GM21528 (cell line): Measurements from ENCODE around the gene PHEX.

Experiments used
- ATAC-seq: cut with Tn5 transposase; IDR thresholded peaks from one replicate; pipeline ENCODE4 v1.9.1; 2021; ENCODE audit warnings: mild to moderate bottlenecking, moderate library complexity; ENCODE audit not compliant: unreplicated experiment, low FRiP score

The PHEX gene

DNA sequence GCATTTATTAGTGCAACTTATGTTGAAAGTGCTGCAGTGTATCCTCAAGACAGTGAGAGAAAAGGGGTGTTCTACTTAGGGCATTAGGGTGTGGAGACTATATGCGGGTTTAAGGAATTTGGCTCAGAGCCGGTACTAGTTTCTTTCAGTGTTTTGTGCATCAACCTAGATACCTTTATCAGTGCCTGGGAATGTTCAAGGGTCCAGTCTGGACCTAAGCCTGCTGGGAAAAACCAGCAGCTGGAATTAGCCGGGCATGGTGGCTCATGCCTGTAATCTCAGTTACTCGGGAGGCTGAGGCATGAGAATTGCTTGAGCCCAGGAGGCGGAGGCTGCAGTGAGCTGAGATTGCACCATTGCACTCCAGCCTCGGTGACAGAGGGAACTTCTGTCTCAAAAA is 7.4 kb downstream of the PHEX start:
- no peak for ATAC-seq

DNA sequence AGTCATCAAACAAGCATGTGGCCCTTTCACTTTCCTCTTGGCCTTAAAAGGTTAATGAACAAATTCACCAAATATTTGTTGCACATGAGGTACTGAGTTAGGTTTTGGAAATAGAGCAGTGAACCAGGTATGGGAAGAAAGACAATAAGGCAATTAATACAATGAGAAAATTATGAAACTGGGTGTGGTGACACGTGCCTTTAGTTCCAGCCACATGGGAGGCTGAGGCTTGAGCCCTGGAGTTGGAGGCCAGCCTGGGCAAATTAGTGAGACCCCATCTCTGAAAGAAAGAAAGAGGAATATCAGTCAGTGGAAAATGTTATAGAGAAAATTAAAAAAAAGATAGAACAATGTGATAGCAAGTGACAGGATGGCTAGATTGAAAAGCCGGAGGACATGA is 8.1 kb downstream of the PHEX start:
- no peak for ATAC-seq

DNA sequence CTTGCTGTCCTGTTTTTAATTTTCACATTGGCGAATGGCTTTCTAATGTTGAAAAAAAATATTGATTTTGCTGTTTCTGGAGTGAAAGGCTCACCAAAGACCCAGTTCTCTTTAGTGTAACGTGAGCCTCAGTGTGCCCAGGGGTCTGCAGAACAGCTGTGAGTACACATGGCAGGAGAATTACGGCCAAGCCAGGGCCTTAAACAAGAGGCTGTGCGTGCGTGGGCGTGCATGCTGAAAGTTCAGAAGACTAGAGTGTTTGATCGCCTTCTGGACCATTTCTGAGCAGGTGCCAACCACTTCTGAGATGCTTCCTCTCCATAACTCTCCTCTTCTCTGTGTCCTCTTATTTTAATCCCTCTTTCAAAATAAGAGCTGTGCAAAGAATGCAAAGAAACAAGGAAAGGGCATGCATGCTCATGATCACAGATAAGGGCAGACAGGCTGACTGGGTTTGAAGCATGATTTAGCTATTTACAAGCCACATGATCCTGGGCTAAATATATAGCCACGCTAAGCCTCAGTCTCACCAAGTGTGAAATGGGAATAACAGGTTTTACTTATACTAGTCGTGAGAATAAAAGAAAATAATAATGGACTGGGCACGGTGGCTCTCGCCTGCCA is 9.9 kb downstream of the PHEX start:
- no peak for ATAC-seq

DNA sequence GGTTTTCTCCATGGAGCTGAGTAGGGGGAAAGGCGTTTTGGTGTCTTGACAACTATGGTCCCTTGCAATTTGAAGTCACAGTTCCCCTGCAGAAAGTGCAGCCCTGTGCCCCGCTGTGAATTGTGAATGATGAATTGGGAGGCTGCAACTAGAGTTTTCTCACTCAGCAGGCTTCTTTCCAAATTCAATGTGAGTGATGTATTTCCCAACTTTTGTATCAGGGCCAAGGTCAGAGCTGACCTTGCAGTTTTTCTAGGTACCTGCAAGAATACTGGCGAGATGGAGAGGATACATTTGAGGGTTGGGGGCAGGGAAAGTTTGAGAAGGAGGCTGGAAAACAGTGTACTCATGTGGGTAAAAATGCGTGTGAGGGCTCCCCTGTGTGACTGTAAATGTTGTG is 11.7 kb downstream of the PHEX start:
- no peak for ATAC-seq

DNA sequence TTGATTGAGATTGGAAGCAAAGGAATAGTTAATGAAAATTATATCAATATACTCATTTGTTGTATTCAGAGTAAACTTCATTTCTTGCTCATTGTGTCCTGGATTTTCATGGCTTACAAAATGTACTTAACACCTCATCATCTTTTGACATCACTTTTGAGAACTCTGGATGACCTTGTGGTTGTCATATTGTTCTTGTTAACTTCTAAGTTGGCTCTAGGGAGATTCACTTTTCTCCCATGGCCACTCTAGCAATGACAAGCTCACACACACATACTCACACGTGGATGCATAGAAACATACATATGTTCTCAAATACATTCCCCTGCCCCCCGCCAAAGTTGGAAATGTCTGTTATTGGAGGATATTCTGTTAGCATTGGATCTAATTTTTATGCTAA is 15.3 kb downstream of the PHEX start:
- no peak for ATAC-seq

DNA sequence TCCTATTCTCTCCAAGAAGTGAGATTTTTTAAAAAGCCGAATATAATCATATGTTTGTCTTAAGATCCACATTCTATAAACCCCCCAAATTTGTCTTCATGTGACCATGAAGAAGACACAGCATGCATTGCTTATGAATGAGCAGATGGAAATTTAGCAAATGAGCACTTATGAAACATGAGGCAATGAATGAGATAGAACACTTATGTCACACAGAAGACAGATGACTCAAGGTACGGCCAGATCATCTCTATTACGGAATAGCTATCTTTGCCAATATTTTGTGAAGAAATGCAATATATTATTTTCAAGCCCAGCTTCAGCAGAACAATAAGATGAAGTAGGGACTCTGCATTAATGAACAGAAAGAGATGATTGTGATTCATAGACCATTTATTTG is 21.4 kb downstream of the PHEX start:
- ATAC-seq, result no peak

DNA sequence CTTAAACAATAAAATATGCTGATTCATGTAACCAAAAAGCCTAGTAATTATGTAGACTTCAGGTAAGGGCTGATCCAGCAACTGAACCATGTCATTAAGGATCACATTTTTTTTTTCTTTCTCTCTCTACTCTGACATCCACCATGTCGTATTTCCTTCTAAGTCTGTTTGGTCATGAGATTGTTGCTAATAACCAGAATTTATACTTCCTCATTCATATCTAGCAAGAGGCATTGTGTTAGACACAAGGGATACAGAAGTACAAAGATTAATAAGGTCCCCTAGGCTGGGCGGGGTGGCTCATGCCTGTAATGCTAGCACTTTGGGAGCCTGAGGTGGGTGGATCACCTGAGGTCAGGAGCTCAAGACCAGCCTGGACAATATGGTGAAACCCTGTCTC is 24.1 kb downstream of the PHEX start:
- ATAC-seq, result no peak

DNA sequence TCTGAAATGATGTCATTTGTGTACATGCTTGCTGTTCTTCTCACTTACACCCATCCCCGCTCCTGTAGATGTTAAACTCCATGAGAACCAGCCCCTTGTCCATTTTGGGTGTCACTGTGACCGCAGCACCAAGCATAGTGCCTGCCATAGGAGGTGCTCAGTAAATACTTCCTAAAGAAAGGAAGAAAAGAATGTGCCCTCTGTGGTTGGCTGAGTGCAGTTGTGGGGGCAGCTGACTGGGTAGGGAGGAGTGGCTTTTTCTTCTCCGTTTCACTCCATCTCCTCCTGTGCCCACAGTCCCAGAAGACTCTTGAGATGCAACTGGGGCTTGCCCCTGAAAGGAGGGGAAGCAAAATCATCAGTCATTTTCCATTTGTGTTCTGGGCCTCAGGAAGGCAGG is 25.5 kb downstream of the PHEX start:
- no peak for ATAC-seq

DNA sequence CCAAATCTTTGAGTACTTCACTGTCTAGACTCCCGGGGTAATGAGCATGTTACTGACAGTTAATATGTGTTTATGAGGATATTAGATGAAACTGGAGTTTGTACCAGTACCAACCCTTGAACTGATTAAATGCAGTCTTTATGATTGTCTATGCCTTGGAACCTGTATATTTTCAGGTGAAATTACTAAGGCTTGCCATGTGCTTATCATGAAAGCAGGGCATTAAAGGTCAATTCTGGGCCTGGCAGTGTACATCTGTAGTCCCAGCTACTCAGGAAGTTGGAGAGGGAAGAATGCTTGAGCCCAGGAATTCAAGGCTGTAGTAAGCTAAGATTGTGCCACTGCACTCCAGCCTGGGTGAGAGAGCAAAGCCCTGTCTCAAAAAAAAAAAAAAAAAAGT is 27.6 kb downstream of the PHEX start:
- ATAC-seq, result no peak

DNA sequence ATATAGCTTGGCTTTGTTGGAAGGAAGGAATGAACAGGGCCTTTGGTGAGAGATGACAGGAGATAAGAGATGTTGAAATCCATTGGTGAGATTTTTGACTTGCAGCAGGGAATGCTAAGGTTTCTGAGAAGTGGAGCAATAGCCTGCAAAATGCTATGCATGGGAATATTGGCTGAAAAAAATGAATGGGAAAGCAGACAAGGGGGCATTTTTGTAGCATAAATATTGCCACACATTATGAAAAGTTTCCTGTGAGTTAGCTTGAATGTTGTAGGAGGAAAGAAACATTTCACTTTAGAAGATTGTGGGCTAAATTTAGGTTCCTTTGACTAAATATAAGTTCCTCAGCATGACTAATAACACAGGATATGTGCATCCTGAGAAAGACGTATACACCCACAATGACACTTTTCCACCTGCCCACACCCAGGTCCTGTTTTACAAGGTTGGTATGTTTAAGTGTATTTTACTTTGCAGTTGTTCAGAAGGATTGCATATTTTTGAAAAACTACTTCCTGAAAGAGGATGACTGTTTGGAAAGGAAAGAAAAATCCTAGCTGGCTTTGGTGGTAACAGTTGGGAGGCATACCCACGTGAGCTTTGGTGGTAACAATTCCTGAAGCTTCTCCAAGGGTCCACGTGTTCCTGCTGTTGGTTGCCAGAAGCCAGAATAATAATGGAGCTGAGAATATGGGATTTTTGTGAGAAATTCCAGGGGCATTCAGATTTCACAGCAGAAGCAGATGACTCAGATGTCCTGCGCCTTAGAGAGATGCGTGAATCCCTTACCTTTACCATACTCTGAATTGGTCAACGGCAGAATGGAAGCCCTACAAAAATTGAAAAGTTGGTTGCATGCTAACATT is 28.5 kb downstream of the PHEX start:
- peak; percentile 54 for ATAC-seq

DNA sequence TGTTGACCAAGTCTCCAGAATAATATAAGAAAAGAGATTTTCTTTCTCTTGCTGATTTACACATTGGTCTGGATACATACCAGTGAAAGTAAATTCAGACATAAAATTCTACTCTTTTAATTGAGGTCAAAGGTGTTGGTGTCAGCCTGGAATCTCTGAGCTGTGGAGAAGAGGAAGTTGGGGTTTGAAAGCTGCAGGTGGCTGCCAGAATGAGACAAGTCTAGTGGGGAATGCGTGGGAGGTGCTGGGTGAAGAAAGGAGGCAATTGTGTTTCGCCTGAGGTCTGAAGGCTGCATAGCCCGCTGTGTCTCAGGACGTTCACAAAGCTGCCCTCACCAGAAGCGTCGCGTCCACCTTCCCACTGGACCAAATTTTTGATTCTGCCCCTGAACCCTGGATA is 31.2 kb downstream of the PHEX start:
- ATAC-seq, result peak; percentile 86

DNA sequence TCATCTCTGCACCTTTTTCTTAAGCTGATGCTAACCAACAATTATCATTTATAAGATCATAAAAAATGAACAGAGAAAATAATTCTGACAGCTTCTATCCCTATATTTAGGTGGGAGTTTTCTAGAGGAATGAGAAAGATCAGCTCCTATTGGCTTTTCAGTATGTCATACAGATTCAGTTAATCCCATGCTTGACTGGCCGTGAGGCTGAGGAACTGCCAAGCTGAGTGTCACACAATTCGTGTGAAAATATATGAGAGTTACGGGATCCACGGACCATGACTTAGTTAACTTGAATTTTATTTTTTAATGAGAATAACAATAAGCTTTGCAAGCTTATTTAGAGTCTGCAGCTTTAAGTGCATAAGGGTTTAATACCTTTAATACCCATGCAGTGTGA is 37.5 kb downstream of the PHEX start:
- ATAC-seq, result no peak

DNA sequence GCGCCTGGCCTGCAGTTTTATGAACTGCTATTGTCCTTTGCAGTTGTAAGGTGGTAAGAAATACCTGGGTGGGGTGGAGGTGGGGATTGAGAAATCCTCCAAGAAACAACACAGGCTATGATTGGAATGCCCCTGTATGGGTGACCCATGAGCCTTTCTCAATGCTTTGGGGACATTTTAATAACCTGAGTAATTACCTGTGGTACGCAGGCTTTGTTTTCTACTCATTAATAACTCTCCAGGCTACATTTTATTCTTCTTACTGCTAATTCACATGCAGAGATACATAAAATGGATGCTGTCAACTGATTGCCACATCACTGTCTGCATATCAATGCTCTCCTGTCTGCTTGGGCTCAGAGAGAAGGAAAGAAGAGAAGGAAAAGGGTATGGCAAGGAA is 41.8 kb downstream of the PHEX start:
- ATAC-seq, result no peak

DNA sequence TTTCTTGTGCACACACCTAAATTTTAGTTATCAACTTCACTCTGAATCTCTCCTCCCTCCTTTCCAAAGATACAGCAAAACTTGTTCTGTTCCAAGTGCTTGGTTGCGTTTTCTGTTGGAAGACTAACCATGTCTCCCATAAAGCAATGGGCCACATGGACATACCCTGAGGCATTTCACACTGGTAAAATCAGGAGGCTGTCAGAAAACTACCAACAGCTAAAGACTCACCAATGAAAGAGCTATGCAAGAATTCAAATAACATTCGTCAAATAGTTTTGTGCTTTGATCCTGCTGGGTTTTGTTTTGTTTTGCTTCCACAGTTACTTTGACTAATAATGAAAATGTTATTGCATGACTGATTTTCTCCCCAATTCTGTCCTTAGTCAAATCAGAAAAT is 46.0 kb downstream of the PHEX start:
- no peak for ATAC-seq

DNA sequence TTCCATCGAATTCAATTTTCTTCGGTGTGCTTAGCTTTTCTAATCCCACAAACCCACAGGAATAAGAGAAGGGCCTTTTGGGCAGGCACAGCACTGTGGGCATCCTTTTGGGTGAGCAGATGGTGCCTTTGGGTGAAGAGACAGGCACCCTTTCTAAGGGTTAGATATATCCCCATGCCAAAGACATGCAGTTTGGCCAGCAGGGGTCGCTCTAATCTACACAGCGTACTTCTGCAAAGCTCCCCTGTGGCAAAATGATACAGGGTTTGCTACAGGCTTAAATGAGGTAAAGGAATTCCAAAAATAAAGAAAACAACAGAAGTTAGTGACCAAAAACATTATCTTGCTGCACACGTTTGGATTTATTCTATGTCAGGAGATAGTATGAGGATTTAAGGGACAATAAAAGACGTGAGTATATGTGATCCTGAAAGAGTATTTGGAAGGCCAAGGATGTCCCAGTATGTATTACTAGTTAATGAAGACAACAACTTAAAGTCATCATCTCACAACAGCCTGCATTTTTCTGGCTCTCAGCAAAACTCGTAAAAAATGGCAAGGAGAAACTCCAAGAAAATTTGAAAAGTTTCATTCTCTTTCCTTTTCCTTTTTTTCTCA is 49.5 kb downstream of the PHEX start:
- ATAC-seq, result no peak

DNA sequence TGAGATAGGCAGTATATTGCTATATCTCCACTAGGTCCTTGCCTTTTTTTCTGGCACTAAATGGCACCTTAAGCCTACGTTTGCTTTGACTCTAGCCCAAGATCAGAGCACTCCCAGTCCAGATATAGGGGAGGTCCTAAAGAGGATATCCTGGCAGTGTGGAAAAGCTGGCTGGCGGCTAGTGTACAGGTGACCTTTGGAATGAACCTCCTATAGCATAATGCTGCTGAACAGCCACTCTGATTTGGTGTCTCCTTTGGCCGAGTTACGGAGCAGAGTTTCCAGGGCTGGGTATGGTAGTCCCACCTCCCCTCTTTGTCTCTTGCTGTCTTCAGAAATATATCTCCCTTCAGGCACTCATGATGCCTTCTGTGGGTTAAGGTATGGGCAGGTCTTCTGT is 53.9 kb downstream of the PHEX start:
- ATAC-seq, result no peak

DNA sequence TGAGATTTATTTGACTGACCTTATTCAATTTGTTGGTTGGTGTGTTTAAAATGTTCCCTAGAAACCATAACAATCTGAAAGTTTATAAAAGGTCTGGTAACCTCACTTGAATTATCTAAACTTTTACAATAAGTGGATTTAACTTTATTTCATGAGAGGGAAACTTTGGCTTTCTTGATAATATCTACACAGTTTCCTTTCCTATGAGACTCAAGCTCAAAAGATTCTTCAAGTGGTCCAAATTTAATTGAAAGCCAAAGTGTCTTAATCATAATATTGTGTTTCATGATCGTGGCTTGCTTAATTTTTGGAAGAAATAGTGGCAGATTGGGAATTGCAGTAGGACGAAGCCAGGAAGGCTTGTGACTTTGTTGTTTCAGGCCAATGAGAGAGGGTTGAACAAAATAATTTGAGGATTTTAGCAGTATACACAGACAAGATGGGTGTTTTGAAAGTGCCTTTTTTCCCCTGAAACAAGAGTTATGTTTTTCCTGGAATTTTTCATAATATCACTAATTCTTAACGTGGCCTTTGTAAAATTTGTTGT is 55.0 kb downstream of the PHEX start:
- no peak for ATAC-seq

DNA sequence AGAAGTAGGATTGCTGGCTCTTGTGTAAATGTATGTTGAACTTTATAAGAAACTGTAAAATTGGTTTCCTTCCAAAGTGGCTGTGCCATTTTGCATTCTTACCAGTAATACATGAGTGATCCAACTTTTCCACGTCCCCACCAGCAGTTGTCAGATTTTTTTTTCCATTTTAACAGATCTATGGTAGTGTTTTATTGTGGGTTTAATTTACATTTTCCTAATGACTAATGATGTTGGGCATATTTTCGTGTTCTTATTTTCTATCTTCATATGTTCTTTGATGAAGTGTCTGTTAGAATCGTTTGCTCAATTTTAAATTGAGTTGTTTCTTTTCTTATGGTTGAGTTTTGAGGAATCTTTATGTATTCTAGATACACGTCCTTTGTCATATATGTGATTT is 56.2 kb downstream of the PHEX start:
- ATAC-seq, result no peak

DNA sequence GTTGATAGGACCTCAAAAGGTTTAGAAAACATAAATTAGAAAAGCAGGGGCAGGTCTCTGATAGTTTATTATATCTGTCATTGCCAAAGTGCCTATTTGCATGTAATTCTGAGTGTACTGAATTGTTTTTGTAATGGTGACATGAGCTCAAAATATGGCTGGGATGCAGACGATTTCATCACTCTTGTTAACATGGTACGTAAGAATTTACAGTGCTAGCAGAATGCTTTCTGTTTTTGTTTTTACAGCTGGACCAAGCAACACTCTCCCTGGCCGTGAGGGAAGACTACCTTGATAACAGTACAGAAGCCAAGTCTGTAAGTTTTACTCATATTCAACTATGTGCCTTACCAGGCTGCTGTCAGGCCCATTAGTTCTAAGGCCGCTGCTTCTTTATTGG is 58.1 kb downstream of the PHEX start:
- no peak for ATAC-seq

DNA sequence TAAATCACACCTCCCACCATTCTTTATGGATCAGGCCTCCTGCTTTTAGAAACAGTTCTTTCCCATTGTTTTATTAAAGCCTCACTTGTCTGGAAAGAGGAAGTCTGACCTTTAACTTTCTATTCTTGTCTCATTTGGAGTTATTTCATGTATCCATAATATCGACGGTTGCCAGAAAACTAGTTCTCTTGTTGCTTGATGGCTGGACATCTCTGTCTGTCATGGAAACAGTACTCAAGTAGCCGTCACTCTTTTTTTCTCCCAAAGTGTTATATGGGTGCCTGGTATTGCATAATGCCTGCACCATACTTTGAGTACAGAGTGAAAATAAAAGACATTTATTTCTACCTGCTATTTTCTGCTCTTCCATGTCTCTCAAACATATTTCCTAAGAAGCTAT is 61.4 kb downstream of the PHEX start:
- ATAC-seq, result no peak

DNA sequence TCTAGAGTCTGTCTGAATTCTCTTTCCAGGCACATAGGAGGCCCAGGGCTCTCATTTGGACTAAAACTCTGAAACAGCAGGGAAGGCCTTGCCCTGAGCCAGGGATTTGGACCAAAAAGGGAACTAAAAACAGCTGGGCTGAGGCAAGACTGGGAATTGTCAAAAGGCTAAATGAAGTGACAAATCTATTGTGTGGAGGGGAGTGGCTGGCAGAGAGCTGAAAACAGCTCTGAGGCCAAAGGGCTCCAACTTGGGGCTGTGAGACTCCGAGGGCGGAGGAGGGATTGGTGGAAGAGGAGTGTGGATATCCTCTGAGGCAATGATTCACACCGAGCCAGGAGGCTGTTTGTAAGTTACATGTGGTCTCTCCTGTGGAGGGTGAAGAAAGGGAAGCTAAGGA is 63.2 kb downstream of the PHEX start:
- no peak for ATAC-seq

DNA sequence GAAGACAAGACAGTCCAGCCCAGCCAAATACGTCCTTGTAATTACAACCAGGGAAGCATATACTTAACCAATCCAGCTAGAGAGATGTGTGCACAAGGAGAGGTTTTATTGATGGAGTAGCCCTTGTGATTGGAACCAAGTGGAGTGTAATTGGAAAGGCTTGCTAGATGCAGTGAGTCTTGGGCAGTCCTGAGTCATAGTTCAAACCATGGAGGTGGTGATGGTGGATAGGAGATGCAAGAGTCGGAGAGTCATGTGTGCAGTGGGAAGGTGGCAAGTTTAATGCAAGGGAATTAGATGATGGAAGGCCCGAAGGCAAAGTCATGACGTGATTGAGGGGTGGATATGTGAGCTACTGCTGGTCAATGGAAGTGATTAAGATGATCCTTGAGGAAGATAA is 63.7 kb downstream of the PHEX start:
- ATAC-seq, result no peak
